Subcutaneous abdominal adipose tissue (tissue), 5 donors: ENCODE results near the gene PEPD.
"Not testable (repeated sequence)": the region's sequence is repeated elsewhere in the genome, so short reads cannot be mapped to it uniquely, and the experiment has no call there.

Experiments
- H3K27ac ChIP-seq: one replicate; pipeline ENCODE4 v1.7.0; 2013; ENCODE audit warnings: low read depth, mild to moderate bottlenecking, inconsistent platforms, low read length, moderate library complexity
- H3K27me3 ChIP-seq, 5 donors: one replicate each; pipeline ENCODE4 v1.7.0; 2013; ENCODE audit warnings: low read length in 5 of 5, inconsistent platforms in 1 of 5; ENCODE audit not compliant: control insufficient read depth in 5 of 5, insufficient read depth in 4 of 5
- H3K36me3 ChIP-seq, 5 donors: one replicate each; pipeline ENCODE4 v1.7.0; 2013; ENCODE audit warnings: low read length in 5 of 5; ENCODE audit not compliant: control insufficient read depth in 5 of 5, insufficient read depth in 5 of 5
- H3K4me1 ChIP-seq, 5 donors: one replicate each; pipeline ENCODE4 v1.7.0; 2013; ENCODE audit warnings: low read length in 5 of 5, mild to moderate bottlenecking in 3 of 5, moderate library complexity in 1 of 5; ENCODE audit not compliant: control insufficient read depth in 5 of 5, insufficient read depth in 5 of 5
- H3K4me3 ChIP-seq, 5 donors: one replicate each; pipeline ENCODE4 v1.7.0; 2013; ENCODE audit warnings: low read length in 5 of 5, low read depth in 1 of 5
- H3K9ac ChIP-seq, 5 donors: one replicate each; pipeline ENCODE4 v1.7.0; 2013; ENCODE audit warnings: low read length in 5 of 5, mild to moderate bottlenecking in 4 of 5, moderate library complexity in 3 of 5
- H3K9me3 ChIP-seq, 5 donors: one replicate each; pipeline ENCODE4 v1.7.0; 2013; ENCODE audit warnings: low read length in 5 of 5; ENCODE audit not compliant: control insufficient read depth in 5 of 5
- donor health status: healthy.
- donor health status: healthy.
- donor health status: healthy.
- donor health status: healthy.
- donor health status: healthy.

Gene PEPD

DNA sequence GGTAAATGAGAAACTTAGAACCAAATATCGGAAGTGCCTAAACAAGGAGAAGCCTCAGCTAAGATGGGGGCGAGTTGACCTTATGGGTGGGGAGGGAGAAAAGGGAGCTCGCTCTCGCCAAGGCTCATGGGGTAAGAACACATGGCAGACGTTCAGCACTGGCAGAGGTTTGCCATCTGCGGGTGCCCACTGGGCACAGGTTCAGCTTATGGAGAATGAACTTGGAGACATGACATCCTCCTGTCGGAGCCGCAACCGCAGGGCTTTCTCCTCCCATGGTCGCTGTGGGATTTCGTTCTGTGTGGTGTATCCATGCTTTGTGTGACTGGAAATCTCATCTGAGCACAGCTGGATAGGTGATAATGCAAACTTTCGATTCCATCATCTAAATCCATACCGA lies 36.1 kb upstream of the PEPD start:
- Histone ChIP-seq H3K36me3 (no peaks in the 10 kb centered on the region), H3K4me1 (peaks cover 0 to 10% (median 0%) of the 10 kb centered on the region in 5 donors), H3K27ac (no peak overlapping the region), H3K4me3 (no peak overlapping the region), H3K9me3 (no peaks in the 10 kb centered on the region), H3K9ac (no peak overlapping the region), H3K27me3 (peaks cover 0 to 9% (median 4%) of the 10 kb centered on the region in 5 donors)

DNA sequence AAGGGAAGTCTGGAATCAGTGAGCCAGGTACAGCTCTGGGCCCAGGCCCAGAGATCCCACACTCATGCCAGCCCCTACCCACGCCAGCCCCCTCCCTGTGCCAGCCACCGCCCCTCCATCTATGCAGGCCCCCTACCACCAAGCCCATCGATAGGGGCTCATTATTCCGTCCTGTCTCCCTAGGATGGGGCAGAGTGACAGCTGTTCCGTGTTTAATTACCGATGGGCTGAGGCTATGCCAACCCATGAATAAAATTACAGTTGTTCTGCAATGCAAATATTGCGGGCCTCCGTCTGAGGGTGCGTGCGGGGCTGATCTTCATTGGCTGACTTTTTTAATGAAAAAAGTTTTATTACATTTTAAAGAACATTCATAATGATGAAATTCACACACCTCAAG lies 35.6 kb upstream of the PEPD start:
- Histone ChIP-seq H3K9ac (no peak overlapping the region), H3K4me3 (no peak overlapping the region), H3K9me3 (no peaks in the 10 kb centered on the region), H3K36me3 (no peaks in the 10 kb centered on the region), H3K27ac (no peak overlapping the region), H3K27me3 (peaks cover 0 to 9% (median 4%) of the 10 kb centered on the region in 5 donors), H3K4me1 (peaks cover 0 to 10% (median 0%) of the 10 kb centered on the region in 5 donors)

DNA sequence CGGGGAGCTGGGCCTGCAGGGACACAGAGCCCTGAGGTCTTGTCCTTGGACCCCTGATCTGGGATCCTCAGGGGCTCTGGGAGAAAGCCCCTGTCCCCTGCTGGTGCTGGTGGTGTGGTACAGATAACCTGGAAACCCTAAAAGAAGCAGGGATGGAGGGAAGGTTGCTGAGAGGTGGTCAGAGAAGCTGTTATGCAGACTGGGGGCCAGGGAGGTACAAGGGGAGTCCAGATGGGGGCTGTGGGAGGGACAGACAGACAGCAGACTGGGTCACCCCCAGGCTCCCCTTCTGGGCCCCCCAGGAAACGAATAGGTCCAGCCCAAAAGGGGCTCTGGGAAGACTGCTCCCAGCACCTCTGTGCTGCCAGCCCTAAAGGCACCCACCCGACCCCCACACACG lies 34.7 kb upstream of the PEPD start:
- Histone ChIP-seq H3K9me3 (no peaks in the 10 kb centered on the region), H3K4me3 (no peak overlapping the region), H3K27ac (no peak overlapping the region), H3K36me3 (no peaks in the 10 kb centered on the region), H3K27me3 (peaks cover 0 to 9% (median 4%) of the 10 kb centered on the region in 5 donors), H3K9ac (no peak overlapping the region), H3K4me1 (peaks cover 0 to 10% (median 0%) of the 10 kb centered on the region in 5 donors)

DNA sequence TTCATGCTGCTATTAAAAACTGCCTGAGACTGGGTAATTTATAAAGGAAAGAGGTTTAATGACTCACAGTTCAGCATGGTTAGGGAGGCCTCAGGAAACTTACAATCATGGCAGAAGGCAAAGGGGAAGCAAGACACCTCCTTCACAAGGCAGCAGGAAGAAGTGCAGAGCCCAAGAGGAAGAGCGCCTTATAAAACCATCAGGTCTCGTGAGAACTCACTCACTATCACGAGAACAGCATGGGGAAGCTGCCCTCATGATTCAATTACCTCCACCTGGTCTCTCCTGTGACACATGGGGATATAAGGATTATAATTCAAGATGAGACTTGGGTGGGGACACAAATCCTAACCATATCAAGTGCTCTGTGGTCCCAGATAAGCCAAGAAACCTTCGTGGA lies 34.1 kb upstream of the PEPD start:
- H3K27ac ChIP-seq, H3K27me3 ChIP-seq, H3K4me3 ChIP-seq, H3K36me3 ChIP-seq, H3K9ac ChIP-seq, H3K9me3 ChIP-seq, H3K4me1 ChIP-seq: not testable (repeated sequence)

DNA sequence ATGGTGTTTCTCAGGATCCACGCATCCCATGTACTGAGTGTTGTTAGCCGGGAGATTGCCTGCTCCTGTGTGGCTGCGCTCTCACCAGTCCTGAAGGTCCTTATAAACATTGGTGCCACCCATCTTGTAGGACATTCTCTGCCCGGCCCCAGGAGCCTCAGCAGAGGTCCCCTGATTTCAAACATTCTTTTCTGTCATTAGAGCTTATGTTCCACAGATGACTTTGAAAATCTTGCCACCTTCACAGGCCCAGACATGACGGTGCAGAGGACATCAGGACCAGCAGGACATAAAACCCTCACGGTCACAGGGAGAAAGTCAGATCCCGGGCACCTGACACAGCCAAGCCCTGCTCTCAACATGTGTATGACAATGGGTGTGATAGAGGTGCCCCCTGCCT lies 33.2 kb upstream of the PEPD start:
- H3K4me1 ChIP-seq: peaks cover 0 to 10% (median 0%) of the 10 kb centered on the region in 5 donors
- no peak overlapping the region for H3K9ac ChIP-seq
- peaks cover 0 to 9% (median 0%) of the 10 kb centered on the region in 5 donors for H3K27me3 ChIP-seq
- H3K4me3 ChIP-seq: no peak overlapping the region
- H3K36me3 ChIP-seq: no peaks in the 10 kb centered on the region
- no peaks in the 10 kb centered on the region for H3K9me3 ChIP-seq
- H3K27ac ChIP-seq: no peak overlapping the region

DNA sequence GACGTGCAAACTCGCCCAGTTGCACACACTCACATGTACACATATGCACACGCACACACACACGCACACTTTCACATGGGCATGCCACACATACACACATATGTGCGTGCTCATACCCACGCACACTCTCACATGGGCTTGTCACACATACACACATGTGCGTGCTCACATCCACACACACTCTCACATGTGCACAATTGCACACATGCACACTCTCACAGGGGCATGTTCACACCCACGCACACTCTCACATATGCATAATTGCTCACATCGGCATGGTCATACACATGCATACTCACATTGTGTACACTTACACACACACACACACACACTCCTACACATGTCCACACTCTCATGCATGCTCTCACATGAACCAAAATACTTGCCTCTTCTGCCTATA lies 32.8 kb upstream of the PEPD start:
- H3K27ac ChIP-seq: no peak overlapping the region
- peaks cover 0 to 10% (median 0%) of the 10 kb centered on the region in 5 donors for H3K4me1 ChIP-seq
- H3K4me3 ChIP-seq: no peak overlapping the region
- peaks cover 0 to 9% (median 0%) of the 10 kb centered on the region in 5 donors for H3K27me3 ChIP-seq
- H3K36me3 ChIP-seq: no peaks in the 10 kb centered on the region
- no peak overlapping the region for H3K9ac ChIP-seq
- no peaks in the 10 kb centered on the region for H3K9me3 ChIP-seq

DNA sequence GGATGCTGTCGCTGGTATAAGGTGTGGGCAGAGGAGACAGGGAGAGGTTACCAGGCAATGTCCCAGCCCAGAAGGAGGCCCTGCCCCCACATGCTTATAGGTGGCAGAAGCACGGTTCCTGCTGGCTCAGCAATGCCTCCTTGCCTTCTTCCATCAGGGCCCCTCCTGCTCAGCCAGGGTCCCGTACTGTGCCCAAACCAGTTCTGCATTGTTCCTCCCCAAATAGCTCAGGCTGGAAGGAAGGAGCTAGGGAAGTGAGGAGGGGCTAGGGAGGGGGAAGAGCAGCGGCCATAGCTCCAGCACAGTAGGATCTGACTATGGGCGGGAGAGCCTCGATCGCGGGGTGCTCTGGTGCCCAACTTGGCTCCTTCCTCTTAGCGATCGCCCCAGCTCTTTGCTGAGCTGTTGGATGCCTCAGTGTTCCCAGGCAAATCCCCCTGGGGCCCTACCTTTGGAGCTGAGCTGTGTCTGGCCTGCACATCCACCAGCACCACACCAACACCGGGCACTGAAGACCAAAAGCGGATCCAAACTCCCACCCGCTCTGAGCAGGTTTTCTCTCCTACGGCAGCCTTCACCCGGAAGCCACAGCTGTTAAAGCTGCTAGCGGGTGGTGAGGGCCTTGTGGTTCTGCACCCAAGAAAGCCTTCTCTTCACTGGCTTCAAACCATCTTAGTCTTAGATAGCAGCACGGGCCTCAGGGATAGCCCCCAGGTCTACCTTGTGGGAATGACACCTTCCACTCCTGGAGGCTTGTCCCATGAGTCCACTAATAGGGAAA lies 32.1 kb upstream of the PEPD start:
- no peaks in the 10 kb centered on the region for H3K9me3 ChIP-seq

DNA sequence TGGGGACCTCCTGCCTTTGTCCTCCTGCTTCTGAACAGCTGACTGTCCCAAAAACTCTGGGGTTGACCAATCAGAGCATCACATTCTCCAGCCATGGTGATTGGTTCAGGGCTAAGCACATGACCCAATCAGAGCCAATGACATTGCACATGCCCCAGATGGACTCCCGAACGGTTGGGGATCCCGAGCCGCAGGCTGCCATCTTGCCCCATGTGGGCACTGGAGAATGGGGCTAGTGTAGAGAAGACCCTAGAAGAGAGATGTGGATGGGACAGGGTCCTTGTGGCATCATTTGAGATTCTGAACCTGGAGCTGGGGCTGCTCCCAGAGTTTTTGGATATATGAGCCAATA lies 31.3 kb upstream of the PEPD start:
- H3K36me3 ChIP-seq: no peaks in the 10 kb centered on the region
- no peak overlapping the region for H3K4me3 ChIP-seq
- H3K27ac ChIP-seq: no peak overlapping the region
- H3K27me3 ChIP-seq: peaks cover 0 to 2% (median 0%) of the 10 kb centered on the region in 5 donors
- H3K9me3 ChIP-seq: no peaks in the 10 kb centered on the region
- no peaks in the 10 kb centered on the region for H3K4me1 ChIP-seq
- no peak overlapping the region for H3K9ac ChIP-seq

More for the DNA sequence above, 32.1 kb upstream of the PEPD start:
- H3K4me1 ChIP-seq: peaks cover 0 to 4% (median 0%) of the 10 kb centered on the region in 5 donors
- H3K27me3 ChIP-seq: peaks cover 0 to 4% (median 0%) of the 10 kb centered on the region in 5 donors
- no peak overlapping the region for H3K27ac ChIP-seq
- no peak overlapping the region for H3K4me3 ChIP-seq
- H3K36me3 ChIP-seq: no peaks in the 10 kb centered on the region
- no peak overlapping the region for H3K9ac ChIP-seq

DNA sequence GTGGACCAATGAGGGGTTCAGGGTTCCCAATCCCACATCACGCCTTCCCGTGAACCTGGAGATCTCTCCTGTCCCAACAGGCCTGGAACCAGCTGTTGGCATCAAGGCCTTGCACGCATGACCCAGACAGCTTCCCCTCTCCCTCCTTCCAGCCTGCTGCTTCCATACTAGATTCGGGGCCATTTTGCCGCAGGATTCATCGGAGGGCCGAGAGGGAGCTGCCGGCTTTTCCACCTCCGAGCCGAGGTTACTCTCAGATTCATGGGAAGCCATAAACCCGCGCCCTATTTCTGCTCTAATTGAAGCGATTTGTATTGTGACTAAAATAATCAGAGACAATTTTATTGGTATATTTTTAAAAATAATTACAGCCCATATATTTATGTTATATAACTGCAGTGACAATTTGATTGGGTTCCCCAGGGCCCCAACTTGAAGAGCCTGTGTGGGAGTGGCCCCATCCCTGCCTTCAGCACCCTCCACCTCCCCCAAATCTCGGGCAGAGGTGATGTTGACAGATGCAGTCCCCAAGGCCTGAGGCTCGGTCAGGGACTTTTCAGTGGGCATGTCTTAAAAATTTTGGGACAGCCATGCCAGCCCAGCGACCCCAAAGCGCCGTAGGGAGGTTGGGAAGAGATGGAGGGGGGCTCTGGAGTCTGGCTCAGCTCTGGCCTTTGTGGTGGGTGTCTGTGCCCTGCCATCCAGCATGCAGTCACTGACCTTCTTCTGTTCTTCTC lies 30.8 kb upstream of the PEPD start:
- H3K9me3 ChIP-seq: no peaks in the 10 kb centered on the region
- H3K4me1 ChIP-seq: no peaks in the 10 kb centered on the region
- no peaks in the 10 kb centered on the region for H3K27me3 ChIP-seq
- no peak overlapping the region for H3K4me3 ChIP-seq
- no peak overlapping the region for H3K9ac ChIP-seq
- H3K27ac ChIP-seq: no peak overlapping the region
- no peaks in the 10 kb centered on the region for H3K36me3 ChIP-seq

DNA sequence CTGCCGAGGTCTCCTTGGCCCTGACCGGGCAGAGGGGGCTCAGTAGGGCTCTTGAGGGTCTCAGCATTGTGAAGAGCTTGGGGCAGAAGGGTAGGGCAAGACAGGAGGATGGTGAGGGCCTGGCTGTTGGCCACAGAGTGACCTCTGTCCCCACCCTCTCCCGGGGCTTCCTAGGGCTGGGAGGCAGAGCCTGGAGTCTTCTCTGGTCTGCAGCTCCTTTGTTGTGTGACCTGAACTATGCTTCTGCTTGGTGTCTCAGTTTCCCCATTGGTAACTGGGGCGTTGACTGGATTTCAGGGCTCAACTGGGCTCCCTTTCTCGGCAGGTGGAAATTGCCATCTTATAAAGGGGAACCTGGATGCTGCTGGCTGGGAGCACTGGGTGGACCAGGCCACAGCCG lies 30.1 kb upstream of the PEPD start:
- H3K36me3 ChIP-seq: no peaks in the 10 kb centered on the region
- peaks cover 0 to 1% (median 0%) of the 10 kb centered on the region in 5 donors for H3K27me3 ChIP-seq

More for the DNA sequence above, 30.1 kb upstream of the PEPD start:
- no peak overlapping the region for H3K4me3 ChIP-seq
- H3K9me3 ChIP-seq: no peaks in the 10 kb centered on the region
- no peaks in the 10 kb centered on the region for H3K4me1 ChIP-seq
- no peak overlapping the region for H3K27ac ChIP-seq
- no peak overlapping the region for H3K9ac ChIP-seq
